ENCODE results near the gene SPDEF. TPM values are rescaled to one million over a fixed set of nuclear protein-coding genes. Genes with fewer than 3 reads are reported as not detected.

SPDEF gene
- total RNA-seq, 2 experiments from 2014 or later = 0.13 TPM; not detected in 1

DNA sequence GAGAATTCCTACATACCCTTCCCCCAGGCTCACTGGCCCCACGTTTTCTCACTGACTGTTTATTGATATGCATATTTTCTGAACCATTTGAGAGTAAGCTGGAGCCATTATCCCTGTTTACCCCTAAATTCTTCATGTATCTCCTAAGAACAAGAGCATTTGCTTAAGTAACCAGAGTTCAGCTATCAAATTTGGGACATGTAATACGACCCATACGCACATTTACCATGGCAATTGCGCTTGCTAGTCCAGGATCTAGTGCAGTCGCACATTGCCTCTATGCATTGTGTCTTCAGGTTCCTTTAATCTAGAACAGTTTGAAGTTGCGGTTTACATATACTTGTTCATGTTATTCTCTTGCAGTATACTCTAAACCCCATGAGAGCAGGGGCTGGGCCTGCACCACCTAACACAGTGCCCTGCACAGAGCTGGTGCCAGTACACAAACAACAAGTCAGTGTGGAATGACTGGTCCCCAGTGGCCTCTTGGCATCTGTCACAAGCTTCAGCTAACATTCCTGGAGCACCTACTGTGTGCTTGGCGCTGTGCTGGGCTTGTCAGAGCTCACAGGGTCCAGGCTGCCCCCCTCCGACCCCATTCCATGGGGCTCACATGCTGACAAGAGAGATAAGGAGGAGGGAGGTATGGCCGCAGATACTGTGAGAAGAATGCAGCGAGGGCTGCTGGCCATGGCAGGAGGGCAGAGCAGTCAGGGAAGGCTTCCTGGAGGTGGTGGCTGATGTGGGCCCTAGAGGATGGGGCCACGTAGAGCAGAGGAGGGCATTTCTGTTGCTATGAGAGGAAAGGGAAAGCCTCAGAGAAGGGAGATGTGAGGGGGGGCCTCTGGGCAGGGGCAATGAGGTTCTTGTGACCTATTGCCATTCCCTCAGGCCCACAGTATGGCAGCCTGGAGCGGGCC lies 28.1 kb downstream of the SPDEF start:
- Mint-ChIP-seq H3K9me3 (ENCODE audit: insufficient read depth) (no peaks in the 10 kb centered on the region), H3K27me3 (ENCODE audit: low read depth) (no peaks in the 10 kb centered on the region), H3K4me1 (ENCODE audit: low read depth) (peaks cover 7% of the 10 kb centered on the region), H3K4me3 (no peak overlapping the region), H3K27ac (no peak overlapping the region), H3K36me3 (ENCODE audit: low read depth) (no peaks in the 10 kb centered on the region)
- ChIA-PET CTCF (interaction anchor here (0.8 to 3.0 kb wide), 6 partner anchors 12 to 129 kb away, joined by 3 to 26 read pairs (median 4); no protein-coding TSS in a partner anchor), POLR2A (interaction anchor here (0.6 kb wide), 1 partner anchor 623 kb away, joined by 3 read pairs; no protein-coding TSS in a partner anchor)
- DNase-seq (no peak), ATAC-seq (no peak)

DNA sequence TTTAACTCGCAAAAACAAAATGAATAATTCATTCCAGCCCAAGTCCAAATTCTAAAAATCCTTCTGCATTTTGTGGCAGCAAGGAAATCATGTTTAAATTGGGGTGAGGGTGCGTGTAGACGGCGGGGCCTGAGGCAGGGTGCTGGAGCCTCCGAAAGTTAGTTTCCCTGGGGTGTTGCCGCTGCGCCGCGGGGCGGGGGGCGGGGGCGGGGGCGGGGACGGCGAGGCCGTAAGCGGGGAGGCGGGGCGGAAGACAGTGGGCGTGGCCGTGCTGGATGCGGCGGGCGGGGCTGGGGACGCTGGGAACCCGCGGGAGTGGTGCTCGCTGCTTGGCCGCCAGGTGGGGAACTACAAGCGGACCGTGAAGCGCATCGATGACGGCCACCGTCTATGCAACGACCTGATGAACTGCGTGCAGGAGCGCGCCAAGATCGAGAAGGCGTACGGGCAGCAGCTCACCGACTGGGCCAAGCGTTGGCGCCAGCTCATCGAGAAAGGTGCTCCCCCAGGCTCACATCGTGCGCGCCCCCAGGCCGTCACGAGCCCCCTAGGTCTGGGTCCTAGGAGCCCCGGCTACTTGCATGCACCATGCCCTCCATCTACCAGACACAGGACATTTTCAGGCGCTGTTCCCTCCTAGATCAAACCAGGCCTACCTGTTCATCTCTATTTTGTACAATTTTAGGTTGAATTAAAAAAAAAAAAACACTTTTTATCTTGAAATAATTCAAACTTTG lies 29.0 kb downstream of the SPDEF start:
- CTCF ChIA-PET = interaction anchor here (0.5 to 3.0 kb wide), 9 partner anchors 11 to 1093 kb away, joined by 3 to 26 read pairs (median 3); partner anchors contain the start of gene BLTP3A
- peak; percentile 98 for ATAC-seq
- no peaks in the 10 kb centered on the region for H3K9me3 Mint-ChIP-seq (ENCODE audit: insufficient read depth)
- H3K4me1 Mint-ChIP-seq (ENCODE audit: low read depth) = peaks cover 7% of the 10 kb centered on the region
- POLR2A ChIA-PET = interaction anchor here (0.6 kb wide), 2 partner anchors 265 to 622 kb away, joined by 3 read pairs; partner anchors contain the start of gene BLTP3A
- peak overlapping the region; percentile 13 for H3K4me3 Mint-ChIP-seq
- H3K27ac Mint-ChIP-seq = peak overlapping the region; percentile 53
- no peaks in the 10 kb centered on the region for H3K36me3 Mint-ChIP-seq (ENCODE audit: low read depth)
- H3K27me3 Mint-ChIP-seq (ENCODE audit: low read depth) = no peaks in the 10 kb centered on the region
- peak; percentile 97 for DNase-seq

DNA sequence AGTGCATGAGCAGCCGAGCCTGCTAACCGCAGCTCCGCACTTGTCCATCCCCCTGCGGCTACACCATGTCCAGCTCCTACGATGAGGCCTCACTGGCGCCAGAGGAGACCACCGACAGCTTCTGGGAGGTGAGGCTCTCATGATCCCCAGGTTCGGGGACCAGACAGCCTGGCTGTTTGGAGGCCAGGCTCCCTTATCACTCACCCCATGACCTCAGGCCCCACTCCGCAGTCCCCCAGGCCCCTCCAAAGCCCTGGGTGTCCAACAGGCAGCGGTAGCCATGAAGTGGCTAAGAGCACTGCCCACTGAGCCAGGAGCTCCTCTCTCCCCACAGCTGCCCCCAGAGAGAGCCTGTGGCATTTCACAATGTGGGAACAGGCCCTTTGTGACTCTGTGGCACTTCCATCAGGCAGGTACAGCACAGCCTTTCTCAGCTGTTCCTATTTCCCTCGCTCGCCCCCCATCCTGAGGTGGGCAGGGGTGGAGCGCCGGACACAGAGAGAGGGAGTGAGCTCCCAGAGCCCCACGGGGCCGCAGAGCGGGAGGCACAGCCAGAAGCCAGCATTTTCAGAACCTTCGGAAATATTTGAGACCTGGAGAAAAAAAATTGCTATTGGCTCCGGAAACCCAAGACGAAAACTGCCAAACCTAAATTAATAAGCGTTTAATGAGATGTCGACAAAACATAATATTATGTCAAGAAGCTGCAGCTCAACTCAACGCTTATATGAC lies 29.7 kb downstream of the SPDEF start:
- ChIA-PET CTCF (interaction anchor here (0.6 to 3.0 kb wide), 4 partner anchors 23 to 613 kb away, joined by 3 to 26 read pairs (median 4); partner anchors contain the start of gene BLTP3A), POLR2A (interaction anchor here (0.5 to 0.6 kb wide), 2 partner anchors 48 to 265 kb away, joined by 3 read pairs; partner anchors contain the start of gene BLTP3A)
- Mint-ChIP-seq H3K9me3 (ENCODE audit: insufficient read depth) (no peaks in the 10 kb centered on the region), H3K27me3 (ENCODE audit: low read depth) (no peaks in the 10 kb centered on the region), H3K4me1 (ENCODE audit: low read depth) (peaks cover 7% of the 10 kb centered on the region), H3K27ac (no peak overlapping the region), H3K4me3 (no peak overlapping the region), H3K36me3 (ENCODE audit: low read depth) (no peaks in the 10 kb centered on the region)
- ATAC-seq (no peak), DNase-seq (no peak)

DNA sequence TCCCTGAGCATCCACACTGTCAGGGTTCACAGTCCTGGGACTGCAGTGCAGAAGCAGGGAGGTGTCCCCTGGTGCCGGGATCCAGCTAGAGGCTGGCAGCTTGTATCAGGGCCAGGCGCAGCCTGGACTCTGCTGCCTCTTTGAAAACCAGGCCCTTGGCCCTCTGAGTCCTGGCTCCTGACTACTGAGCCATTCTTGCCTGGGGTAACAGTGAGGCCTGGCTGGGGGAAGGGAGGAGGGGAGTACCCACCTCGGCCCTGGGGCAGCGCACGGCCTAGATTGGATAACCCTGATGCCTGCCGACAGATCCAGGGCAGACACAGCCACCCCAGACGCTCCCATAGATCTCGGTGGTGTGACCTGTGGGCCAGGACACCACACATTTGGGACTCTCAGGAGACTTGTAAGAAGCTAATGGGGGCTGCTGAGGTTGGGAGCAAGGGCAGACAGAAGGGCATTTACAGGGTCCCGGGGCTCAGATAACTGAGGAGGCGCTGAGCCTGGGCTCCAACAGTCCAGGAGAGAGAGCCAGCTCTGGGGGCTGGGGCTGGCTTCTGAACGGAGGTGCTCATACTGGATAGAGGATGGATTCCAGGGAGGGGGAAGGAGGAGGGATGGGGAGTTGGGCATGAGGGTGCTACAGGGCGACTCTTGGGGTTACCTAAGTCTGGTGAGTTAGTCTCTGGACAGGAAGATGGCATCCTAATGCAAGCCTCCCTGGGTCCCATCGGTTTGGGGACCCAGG lies 30.5 kb downstream of the SPDEF start:
- DNase-seq = no peak
- POLR2A ChIA-PET = interaction anchor here (0.5 kb wide), 1 partner anchor 47 kb away, joined by 3 read pairs; no protein-coding TSS in a partner anchor
- ATAC-seq = no peak
- Mint-ChIP-seq H3K27me3 (ENCODE audit: low read depth) (no peaks in the 10 kb centered on the region), H3K9me3 (ENCODE audit: insufficient read depth) (no peaks in the 10 kb centered on the region), H3K4me1 (ENCODE audit: low read depth) (peaks cover 7% of the 10 kb centered on the region), H3K4me3 (no peak overlapping the region), H3K27ac (no peak overlapping the region), H3K36me3 (ENCODE audit: low read depth) (no peaks in the 10 kb centered on the region)
- CTCF ChIA-PET = interaction anchor here (0.6 to 3.0 kb wide), 4 partner anchors 24 to 614 kb away, joined by 3 to 26 read pairs (median 4); partner anchors contain the start of gene BLTP3A

DNA sequence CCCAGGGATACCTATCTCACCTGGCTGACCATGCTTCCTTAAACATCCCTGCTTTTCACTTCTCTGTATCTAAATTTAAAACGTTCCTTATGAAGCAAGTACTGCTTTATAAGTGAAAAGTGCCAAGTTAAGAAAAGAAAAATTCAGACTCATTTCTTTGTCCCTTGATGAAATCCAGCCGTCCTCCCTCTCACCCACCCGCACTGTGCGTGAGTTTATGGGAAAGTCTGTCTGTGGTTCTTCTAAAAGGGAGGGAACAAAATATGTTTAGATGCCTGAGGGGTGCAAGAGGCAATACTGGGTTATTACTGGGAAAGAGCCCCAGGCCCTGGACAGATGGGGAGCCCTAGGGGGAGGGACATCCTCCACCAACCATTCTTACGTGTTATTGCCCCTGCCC lies 31.2 kb downstream of the SPDEF start:
- no peak for DNase-seq
- ATAC-seq = no peak
- H3K9me3 Mint-ChIP-seq (ENCODE audit: insufficient read depth) = no peaks in the 10 kb centered on the region
- H3K4me3 Mint-ChIP-seq = no peak overlapping the region
- CTCF ChIA-PET = no interaction called here
- H3K36me3 Mint-ChIP-seq (ENCODE audit: low read depth) = no peaks in the 10 kb centered on the region
- H3K27me3 Mint-ChIP-seq (ENCODE audit: low read depth) = no peaks in the 10 kb centered on the region
- H3K27ac Mint-ChIP-seq = no peak overlapping the region
- peaks cover 7% of the 10 kb centered on the region for H3K4me1 Mint-ChIP-seq (ENCODE audit: low read depth)
- POLR2A ChIA-PET = no interaction called here

DNA sequence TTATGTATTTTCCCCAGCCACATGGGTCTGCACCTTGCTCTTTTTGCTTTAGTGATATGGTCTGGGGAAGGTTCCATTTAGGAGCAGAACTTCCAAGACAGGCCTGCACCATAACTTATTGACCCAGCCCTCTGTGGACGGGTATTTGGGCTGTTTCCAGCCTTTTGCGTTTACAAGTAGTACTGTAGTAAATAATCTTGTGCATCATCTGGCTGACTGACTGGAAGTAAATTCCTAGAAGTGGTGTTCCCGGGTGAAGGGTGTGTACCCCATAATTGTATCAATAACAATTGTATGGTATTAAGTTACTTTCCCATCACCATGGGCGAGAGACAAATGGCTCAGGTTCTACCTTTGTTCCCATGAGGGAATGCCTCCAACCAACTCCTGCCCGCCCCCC lies 31.6 kb downstream of the SPDEF start:
- ATAC-seq (no peak), DNase-seq (no peak)
- POLR2A ChIA-PET = no interaction called here
- no peaks in the 10 kb centered on the region for H3K27me3 Mint-ChIP-seq (ENCODE audit: low read depth)
- H3K4me3 Mint-ChIP-seq = no peak overlapping the region
- CTCF ChIA-PET = no interaction called here
- H3K9me3 Mint-ChIP-seq (ENCODE audit: insufficient read depth) = no peaks in the 10 kb centered on the region
- H3K4me1 Mint-ChIP-seq (ENCODE audit: low read depth) = peaks cover 7% of the 10 kb centered on the region
- no peaks in the 10 kb centered on the region for H3K36me3 Mint-ChIP-seq (ENCODE audit: low read depth)
- H3K27ac Mint-ChIP-seq = no peak overlapping the region

DNA sequence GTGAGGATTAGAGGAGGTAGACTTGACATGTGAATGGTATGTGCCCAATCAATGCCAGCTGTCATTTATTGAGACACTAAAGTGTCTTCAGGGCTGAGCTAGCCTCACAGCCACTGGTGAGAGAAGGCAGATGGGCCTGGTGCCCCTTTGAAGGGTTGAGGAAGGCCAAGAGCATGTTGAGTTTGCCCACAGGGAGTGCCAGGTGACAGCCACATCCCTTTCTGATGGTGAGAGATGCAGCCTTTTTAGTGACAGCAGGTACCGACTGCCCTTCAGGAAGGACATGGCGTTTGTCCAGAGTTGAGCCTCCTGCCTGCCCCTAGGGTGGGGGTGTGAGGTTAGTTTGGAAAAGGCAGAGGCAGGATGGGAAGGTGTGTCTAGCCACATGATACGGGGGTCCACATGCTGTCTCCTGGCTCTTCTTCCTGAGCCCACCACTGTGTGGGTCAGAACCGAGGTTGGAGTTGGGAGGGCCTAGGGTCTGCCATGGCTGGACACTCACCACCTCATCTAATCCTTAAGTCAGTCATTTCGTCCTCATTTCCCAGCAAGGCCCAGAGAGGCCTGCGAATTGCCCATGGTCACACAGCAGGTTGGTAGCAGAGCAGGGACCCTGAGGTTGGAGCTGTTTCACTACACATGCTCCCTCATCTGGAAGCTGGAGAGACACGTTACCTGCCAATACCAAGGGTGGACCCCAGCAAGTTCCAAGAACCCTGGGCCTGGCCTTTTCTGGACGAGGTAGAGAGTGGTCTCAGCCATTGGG lies 32.5 kb downstream of the SPDEF start:
- POLR2A ChIA-PET = no interaction called here
- Mint-ChIP-seq H3K4me1 (ENCODE audit: low read depth) (peaks cover 7% of the 10 kb centered on the region), H3K4me3 (no peak overlapping the region), H3K9me3 (ENCODE audit: insufficient read depth) (no peaks in the 10 kb centered on the region), H3K36me3 (ENCODE audit: low read depth) (no peaks in the 10 kb centered on the region), H3K27ac (no peak overlapping the region), H3K27me3 (ENCODE audit: low read depth) (no peaks in the 10 kb centered on the region)
- CTCF ChIA-PET = interaction anchor here (0.9 kb wide), 1 partner anchor 18 kb away, joined by 3 read pairs; no protein-coding TSS in a partner anchor
- ATAC-seq = no peak
- no peak for DNase-seq

DNA sequence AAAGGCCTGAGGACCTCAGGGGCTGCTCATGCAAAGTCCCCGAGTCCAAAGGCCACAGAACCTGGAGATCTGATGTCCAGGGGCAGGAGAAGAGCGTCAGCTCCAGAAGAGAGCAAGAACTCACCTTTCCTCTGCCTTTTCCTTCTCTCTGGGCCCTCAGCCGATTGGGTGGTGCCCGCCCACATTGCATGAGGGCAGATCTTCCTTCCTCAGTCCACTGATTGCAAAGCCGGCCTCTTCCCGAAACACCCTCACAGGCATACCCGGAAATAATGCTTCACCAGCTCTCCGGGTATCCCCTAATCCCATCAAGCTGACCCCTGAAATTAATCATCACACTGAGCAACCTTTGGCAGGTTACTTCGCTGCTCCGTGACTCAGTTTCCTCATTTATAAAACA lies 33.4 kb downstream of the SPDEF start:
- Mint-ChIP-seq H3K4me1 (ENCODE audit: low read depth) (peaks cover 6% of the 10 kb centered on the region), H3K36me3 (ENCODE audit: low read depth) (no peaks in the 10 kb centered on the region), H3K27ac (no peak overlapping the region), H3K4me3 (no peak overlapping the region), H3K27me3 (ENCODE audit: low read depth) (no peaks in the 10 kb centered on the region), H3K9me3 (ENCODE audit: insufficient read depth) (no peaks in the 10 kb centered on the region)
- no peak for ATAC-seq
- ChIA-PET CTCF (interaction anchor here (0.9 to 1.5 kb wide), 3 partner anchors 17 to 87 kb away, joined by 3 read pairs; no protein-coding TSS in a partner anchor), POLR2A (interaction anchor here (0.6 kb wide), 1 partner anchor 9 kb away, joined by 3 read pairs; no protein-coding TSS in a partner anchor)
- DNase-seq = no peak

DNA sequence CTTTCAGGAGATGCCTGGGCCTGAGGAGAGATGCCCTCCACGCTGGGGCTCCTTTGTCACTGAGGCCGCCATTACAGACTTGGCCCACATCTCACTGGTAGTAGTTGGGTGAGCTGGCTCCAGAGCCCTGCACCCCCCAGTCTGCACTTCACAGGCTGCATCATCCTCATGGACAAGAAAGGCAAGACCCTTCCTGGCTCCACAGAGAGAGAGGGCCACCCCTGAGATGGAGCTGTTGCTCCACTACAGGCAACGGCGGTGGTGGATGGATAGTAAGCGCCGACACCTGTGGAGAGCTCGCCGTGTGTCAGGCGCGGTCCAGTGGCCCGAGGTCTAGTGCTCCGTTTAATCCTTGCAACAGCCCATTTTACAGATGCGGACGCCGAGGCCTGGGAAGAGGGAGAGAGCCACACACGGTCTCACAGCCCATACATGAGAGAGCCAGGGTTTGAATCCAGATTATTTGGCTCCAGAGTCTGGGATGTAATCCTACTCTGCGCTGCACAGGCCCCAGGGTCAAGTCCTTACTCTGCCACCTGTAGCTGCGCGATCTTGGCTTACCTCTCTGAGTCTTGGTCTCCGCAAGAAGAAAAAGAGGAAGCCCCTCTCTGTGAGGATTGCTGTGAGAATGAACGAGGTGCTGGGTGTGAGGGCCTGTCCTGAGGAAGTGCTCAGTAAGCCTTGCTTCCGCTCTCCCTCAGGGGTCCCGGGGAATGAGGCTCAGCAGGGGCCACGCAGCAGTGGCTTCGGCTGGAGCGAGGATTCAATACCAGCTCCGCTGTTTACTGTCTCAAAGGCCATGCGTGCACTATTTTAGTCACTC lies 34.5 kb downstream of the SPDEF start:
- ATAC-seq = no peak
- POLR2A ChIA-PET = no interaction called here
- H3K9me3 Mint-ChIP-seq (ENCODE audit: insufficient read depth) = no peaks in the 10 kb centered on the region
- no peaks in the 10 kb centered on the region for H3K4me1 Mint-ChIP-seq (ENCODE audit: low read depth)
- no peak for DNase-seq
- CTCF ChIA-PET = interaction anchor here (1.0 to 1.5 kb wide), 2 partner anchors 61 to 88 kb away, joined by 3 read pairs; no protein-coding TSS in a partner anchor
- H3K36me3 Mint-ChIP-seq (ENCODE audit: low read depth) = no peaks in the 10 kb centered on the region
- H3K4me3 Mint-ChIP-seq = no peak overlapping the region
- no peaks in the 10 kb centered on the region for H3K27me3 Mint-ChIP-seq (ENCODE audit: low read depth)
- H3K27ac Mint-ChIP-seq = no peak overlapping the region

Measured in activated CD8-positive, alpha-beta T cell treated with anti-CD3 and anti-CD28 coated beads, Interleukin-2, amount 10 ng/mL, durations not matched to agents 7 days and 5 days (primary cell).